Duodenal mucosa (tissue), 2 donors: Measurements from ENCODE around the gene HECA.
"Not testable (repeated sequence)": the region's sequence is repeated elsewhere in the genome, so short reads cannot be mapped to it uniquely, and the experiment has no call there.

Experiments used
- H3K27ac ChIP-seq: one replicate; pipeline ENCODE4 v1.7.0; 2013; ENCODE audit warnings: low read depth, low read length
- H3K27me3 ChIP-seq, 2 donors: one replicate each; pipeline ENCODE4 v1.7.0; 2013; ENCODE audit warnings: low read length in 2 of 2, control low read depth in 1 of 2; ENCODE audit not compliant: insufficient read depth in 2 of 2, control insufficient read depth in 1 of 2
- H3K36me3 ChIP-seq, 2 donors: one replicate each; pipeline ENCODE4 v1.7.0; 2013; ENCODE audit warnings: low read length in 2 of 2, control low read depth in 1 of 2; ENCODE audit not compliant: insufficient read depth in 2 of 2, control insufficient read depth in 1 of 2
- H3K4me1 ChIP-seq, 2 donors: one replicate each; pipeline ENCODE4 v1.7.0; 2013; ENCODE audit warnings: low read length in 2 of 2, control low read depth in 1 of 2; ENCODE audit not compliant: insufficient read depth in 2 of 2, control insufficient read depth in 1 of 2
- H3K4me3 ChIP-seq, 2 donors: one replicate each; pipeline ENCODE4 v1.7.0; 2013; ENCODE audit warnings: low read length in 2 of 2, low read depth in 1 of 2
- H3K9ac ChIP-seq, 2 donors: one replicate each; pipeline ENCODE4 v1.7.0; 2013; ENCODE audit warnings: low read length in 2 of 2, low read depth in 1 of 2
- H3K9me3 ChIP-seq, 2 donors: one replicate each; pipeline ENCODE4 v1.7.0; 2013; ENCODE audit warnings: low read length in 2 of 2, control low read depth in 1 of 2; ENCODE audit not compliant: control insufficient read depth in 1 of 2

Gene HECA

GRCh38 chr6:139198529-139199288, 63.8 kb downstream of the HECA start:
- H3K9me3 ChIP-seq: no peaks in the 10 kb centered on the region
- H3K4me1 ChIP-seq: no peaks in the 10 kb centered on the region
- no peaks in the 10 kb centered on the region for H3K27me3 ChIP-seq
- no peak overlapping the region for H3K27ac ChIP-seq
- no peaks in the 10 kb centered on the region for H3K36me3 ChIP-seq
- no peak overlapping the region for H3K9ac ChIP-seq
- no peak overlapping the region for H3K4me3 ChIP-seq

DNA sequence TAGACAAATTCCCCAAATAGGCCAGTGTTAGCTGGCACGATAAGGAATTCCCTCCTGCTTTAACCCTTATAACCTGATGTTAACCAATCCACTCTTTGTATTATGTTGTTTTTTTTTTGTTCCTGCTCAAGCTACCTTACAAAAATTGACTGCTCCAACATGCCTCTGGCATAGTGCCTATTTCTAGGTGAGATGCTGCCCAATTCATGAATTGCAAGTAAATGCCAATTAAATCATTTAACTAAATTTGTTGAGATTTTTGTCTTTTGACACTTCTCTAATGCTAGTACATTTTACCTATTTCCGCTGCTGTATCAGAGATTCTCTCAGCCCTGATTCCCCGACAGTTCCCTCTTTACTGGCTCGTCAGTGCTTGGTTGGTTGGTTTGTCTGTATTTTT, 66.5 kb downstream of the HECA start:
- no peak overlapping the region for H3K4me3 ChIP-seq
- H3K27me3 ChIP-seq: no peaks in the 10 kb centered on the region
- H3K36me3 ChIP-seq: no peaks in the 10 kb centered on the region
- H3K9me3 ChIP-seq: peaks cover 0 to 9% of the 10 kb centered on the region in 2 donors
- H3K4me1 ChIP-seq: no peaks in the 10 kb centered on the region
- H3K9ac ChIP-seq: no peak overlapping the region
- no peak overlapping the region for H3K27ac ChIP-seq

DNA sequence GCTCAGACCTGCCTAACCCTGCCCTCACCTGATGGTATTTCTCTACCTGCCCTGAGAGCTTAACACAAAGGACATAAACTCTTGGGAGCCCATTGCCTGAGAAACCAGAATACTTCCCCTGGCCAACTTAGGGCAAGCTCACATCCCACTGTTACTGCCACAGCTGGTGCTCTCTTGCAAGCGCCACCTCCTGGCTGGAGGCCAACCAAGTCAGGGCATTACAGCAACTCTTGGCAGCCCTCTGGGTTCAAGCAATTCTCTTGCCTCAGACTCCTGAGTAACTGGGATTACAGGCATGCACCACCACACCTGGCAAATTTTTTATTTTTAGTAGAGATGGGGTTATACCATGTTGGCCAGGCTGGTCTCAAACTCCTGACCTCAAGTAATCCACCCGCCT, 70.1 kb downstream of the HECA start:
- no peaks in the 10 kb centered on the region for H3K4me1 ChIP-seq

GRCh38 chr6:139205843-139206242, 71.0 kb downstream of the HECA start:
- H3K4me1 ChIP-seq: no peaks in the 10 kb centered on the region
- H3K27ac ChIP-seq: no peak overlapping the region
- H3K27me3 ChIP-seq: no peaks in the 10 kb centered on the region
- H3K9me3 ChIP-seq: peaks cover 3 to 10% of the 10 kb centered on the region in 2 donors
- no peak overlapping the region for H3K4me3 ChIP-seq
- no peaks in the 10 kb centered on the region for H3K36me3 ChIP-seq
- no peak overlapping the region for H3K9ac ChIP-seq

More for the DNA sequence above, 70.1 kb downstream of the HECA start:
- Histone ChIP-seq H3K9me3 (peaks cover under 1 to 10% of the 10 kb centered on the region in 2 donors), H3K27me3 (no peaks in the 10 kb centered on the region), H3K4me3 (no peak overlapping the region), H3K9ac (no peak overlapping the region), H3K27ac (no peak overlapping the region), H3K36me3 (no peaks in the 10 kb centered on the region)

- not testable (repeated sequence) for H3K4me1 ChIP-seq, H3K27me3 ChIP-seq, H3K27ac ChIP-seq, H3K9ac ChIP-seq, H3K4me3 ChIP-seq, H3K9me3 ChIP-seq, H3K36me3 ChIP-seq
These were observed 75.9 kb downstream of the HECA start for GRCh38 chr6:139210766-139211165.

- H3K36me3 ChIP-seq, H3K27me3 ChIP-seq, H3K4me3 ChIP-seq, H3K4me1 ChIP-seq, H3K9ac ChIP-seq, H3K9me3 ChIP-seq, H3K27ac ChIP-seq: not testable (repeated sequence)
These were observed 77.6 kb downstream of the HECA start for GRCh38 chr6:139212460-139212859.

- Histone ChIP-seq H3K27me3 (no peaks in the 10 kb centered on the region), H3K9me3 (no peaks in the 10 kb centered on the region), H3K4me1 (peaks cover 9 to 14% of the 10 kb centered on the region in 2 donors), H3K27ac (no peak overlapping the region), H3K36me3 (no peaks in the 10 kb centered on the region), H3K9ac (no peak overlapping the region), H3K4me3 (peak overlapping the region in 1 of 2 donors; percentile 36)
These were observed 84.4 kb downstream of the HECA start for GRCh38 chr6:139219271-139219729.

- H3K9ac ChIP-seq: no peak overlapping the region
These were observed 84.9 kb downstream of the HECA start for GRCh38 chr6:139219746-139220145.

DNA sequence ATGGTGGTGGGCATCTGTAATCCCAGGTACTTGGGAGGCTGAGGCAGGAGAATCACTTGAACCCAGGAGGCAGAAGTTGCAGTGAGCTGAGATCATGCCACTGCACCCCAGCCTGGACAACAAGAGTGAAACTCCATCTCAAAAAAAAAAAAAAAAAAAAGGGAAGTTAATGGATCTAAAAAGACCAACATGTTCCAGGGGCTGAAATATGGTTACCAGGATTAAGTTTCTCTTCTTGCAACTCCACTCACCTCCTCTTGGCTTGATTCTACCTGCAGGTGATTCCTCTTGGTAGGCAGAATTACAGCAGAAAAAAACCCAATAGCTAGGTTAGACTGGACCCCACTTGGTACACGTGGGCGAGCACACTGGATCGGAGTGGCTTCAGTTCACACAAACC, 93.5 kb downstream of the HECA start:
- H3K9ac ChIP-seq, H3K4me3 ChIP-seq, H3K9me3 ChIP-seq, H3K27me3 ChIP-seq, H3K4me1 ChIP-seq, H3K27ac ChIP-seq, H3K36me3 ChIP-seq: not testable (repeated sequence)

More at GRCh38 chr6:139219746-139220145, 84.9 kb downstream of the HECA start:
- no peaks in the 10 kb centered on the region for H3K27me3 ChIP-seq
- H3K4me1 ChIP-seq: peaks cover 9 to 14% of the 10 kb centered on the region in 2 donors
- H3K9me3 ChIP-seq: no peaks in the 10 kb centered on the region
- peak overlapping the region in 1 of 2 donors; percentile 36 for H3K4me3 ChIP-seq
- H3K27ac ChIP-seq: no peak overlapping the region
- no peaks in the 10 kb centered on the region for H3K36me3 ChIP-seq
